CD4-positive, CD25-positive, alpha-beta regulatory T cell (primary cell): Measurements from ENCODE around the gene GRPR. TPM values are rescaled to one million over a fixed set of nuclear protein-coding genes. Genes with fewer than 3 reads are reported as not detected.
"Not testable (repeated sequence)": the region's sequence is repeated elsewhere in the genome, so short reads cannot be mapped to it uniquely, and the experiment has no call there.

Experiments used
- ATAC-seq, 2 donors: fragments of 150-1000 bp; cut with Tn5 transposase; one replicate each; pipeline ENCODE4 v1.10.0; 2021; ENCODE audit warnings: low read depth in 2 of 2, moderate number of reproducible peaks in 2 of 2, moderate library complexity in 1 of 2
- DNase-seq, 3 donors: peaks; one replicate each; pipeline versions ENCODE4 v3.0.0 to v3.0.0-alpha.2; 2012 to 2022; ENCODE audit warnings: mixed read lengths in 1 of 3
- H3K27ac ChIP-seq: one replicate; pipeline ENCODE4 v1.7.0; 2013; ENCODE audit warnings: mild to moderate bottlenecking, low read length; ENCODE audit not compliant: insufficient read depth, poor library complexity, severe bottlenecking
- H3K27me3 ChIP-seq: one replicate; pipeline ENCODE4 v1.7.0; 2013; ENCODE audit warnings: low read length; ENCODE audit not compliant: control insufficient read depth, insufficient read depth
- H3K36me3 ChIP-seq: one replicate; pipeline ENCODE4 v1.7.0; 2013; ENCODE audit warnings: mild to moderate bottlenecking, low read length, moderate library complexity; ENCODE audit not compliant: control insufficient read depth, insufficient read depth
- H3K4me1 ChIP-seq: 2 replicates; pipeline ENCODE4 v1.7.0; 2013; ENCODE audit warnings: mild to moderate bottlenecking, low read length; ENCODE audit not compliant: insufficient read depth, control insufficient read depth, poor library complexity, severe bottlenecking
- H3K4me3 ChIP-seq: one replicate; pipeline ENCODE4 v1.7.0; 2013; ENCODE audit warnings: low read depth, mild to moderate bottlenecking, low read length, moderate library complexity
- H3K9me3 ChIP-seq, 2 experiments: 1 replicate in 1 of 2; 2 replicates in 1 of 2; pipeline ENCODE4 v1.7.0; 2013; ENCODE audit warnings: low read length in 2 of 2, mild to moderate bottlenecking in 1 of 2, moderate library complexity in 1 of 2; ENCODE audit not compliant: control insufficient read depth in 2 of 2
- H3K27ac Mint-ChIP-seq, 3 donors: one replicate each; pipeline ENCODE4 v1.8.0; 2020 to 2022; ENCODE audit warnings: mild to moderate bottlenecking in 3 of 3, mixed read lengths in 3 of 3, moderate library complexity in 2 of 3
- H3K27me3 Mint-ChIP-seq: one replicate; pipeline ENCODE4 v1.8.0; 2022; ENCODE audit warnings: mild to moderate bottlenecking, mixed read lengths
- H3K36me3 Mint-ChIP-seq: one replicate; pipeline ENCODE4 v1.8.0; 2020; ENCODE audit warnings: mixed read lengths
- H3K4me1 Mint-ChIP-seq, 4 donors: one replicate each; pipeline ENCODE4 v1.8.0; 2020 to 2022; ENCODE audit warnings: mixed read lengths in 4 of 4, mild to moderate bottlenecking in 1 of 4
- H3K4me3 Mint-ChIP-seq, 4 donors: one replicate each; pipeline ENCODE4 v1.8.0; 2020 to 2022; ENCODE audit warnings: mild to moderate bottlenecking in 4 of 4, mixed read lengths in 4 of 4, moderate library complexity in 3 of 4
- H3K9me3 Mint-ChIP-seq, 7 donors: one replicate each; pipeline ENCODE4 v1.8.0; 2020 to 2022; ENCODE audit warnings: mixed read lengths in 7 of 7, mild to moderate bottlenecking in 3 of 7, moderate library complexity in 2 of 7
- polyA plus RNA-seq, 4 donors: library from polyadenylated mRNA; unstranded; fragments of 300-500 nt; fragmentation: Illumina TruSeq; gene quantifications; one replicate each; pipeline ENCODE4 v1.2.3, GENCODE V29; 2021
- total RNA-seq: library from RNA; stranded (reverse); gene quantifications from one replicate; pipeline ENCODE4 v1.2.3, GENCODE V29; 2022

Gene GRPR
- total and polyA plus RNA-seq, 5 donors from 2014 or later: 0.10 to 0.14 TPM; not detected in 3

DNA sequence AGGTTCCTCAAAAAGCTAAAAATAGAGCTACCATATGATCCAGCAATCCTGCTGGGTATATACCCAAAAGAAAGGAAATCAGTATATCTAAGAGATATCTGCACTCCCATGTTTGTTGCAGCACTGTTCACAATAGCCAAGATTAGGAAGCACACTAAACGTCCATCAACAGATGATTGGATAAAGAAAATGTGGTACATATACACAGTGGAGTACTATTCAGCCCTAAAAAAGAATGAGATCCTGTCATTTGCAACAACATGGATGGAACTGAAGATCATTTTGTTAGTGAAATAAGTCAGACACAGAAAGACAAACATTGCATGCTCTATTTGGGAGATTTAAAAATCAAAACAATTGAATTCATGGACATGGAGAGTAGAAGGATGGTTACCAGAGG, 21.7 kb downstream of the GRPR start:
- not testable (repeated sequence) for ATAC-seq, H3K27me3 Mint-ChIP-seq, H3K36me3 Mint-ChIP-seq

GRCh38 chrX:16145656-16146055, 22.3 kb downstream of the GRPR start:
- no peak overlapping the region for H3K27ac ChIP-seq
- Mint-ChIP-seq H3K27me3 (peaks cover 8% of the 10 kb centered on the region), H3K4me3 (no peak overlapping the region), H3K27ac (no peak overlapping the region), H3K36me3 (no peaks in the 10 kb centered on the region), H3K4me1 (no peaks in the 10 kb centered on the region), H3K9me3 (no peaks in the 10 kb centered on the region)
- no peak for ATAC-seq
- no peak for DNase-seq
- H3K4me3 ChIP-seq: no peak overlapping the region
- no peaks in the 10 kb centered on the region for H3K36me3 ChIP-seq
- no peaks in the 10 kb centered on the region for H3K27me3 ChIP-seq
- no peaks in the 10 kb centered on the region for H3K9me3 ChIP-seq
- H3K4me1 ChIP-seq: no peaks in the 10 kb centered on the region

More for the DNA sequence above, 21.7 kb downstream of the GRPR start:
- H3K27ac Mint-ChIP-seq, H3K4me1 Mint-ChIP-seq, H3K4me3 Mint-ChIP-seq, H3K4me1 ChIP-seq, H3K4me3 ChIP-seq, H3K9me3 Mint-ChIP-seq, H3K9me3 ChIP-seq, H3K27ac ChIP-seq, H3K36me3 ChIP-seq, H3K27me3 ChIP-seq, DNase-seq: not testable (repeated sequence)

- no peak overlapping the region for H3K4me3 ChIP-seq
- no peak overlapping the region for H3K27ac Mint-ChIP-seq
- H3K4me3 Mint-ChIP-seq: no peak overlapping the region
- H3K27ac ChIP-seq: no peak overlapping the region
- no peaks in the 10 kb centered on the region for H3K27me3 ChIP-seq
- no peaks in the 10 kb centered on the region for H3K36me3 Mint-ChIP-seq
- H3K9me3 Mint-ChIP-seq: no peaks in the 10 kb centered on the region
- H3K4me1 Mint-ChIP-seq: no peaks in the 10 kb centered on the region
- no peaks in the 10 kb centered on the region for H3K4me1 ChIP-seq
- ATAC-seq: no peak
- H3K9me3 ChIP-seq: no peaks in the 10 kb centered on the region
- DNase-seq: no peak
- no peaks in the 10 kb centered on the region for H3K36me3 ChIP-seq
- H3K27me3 Mint-ChIP-seq: peaks cover 4% of the 10 kb centered on the region
These were observed 25.5 kb downstream of the GRPR start for GRCh38 chrX:16148896-16149295.

GRCh38 chrX:16155581-16156096, 32.3 kb downstream of the GRPR start:
- no peaks in the 10 kb centered on the region for H3K36me3 ChIP-seq
- H3K4me3 Mint-ChIP-seq: no peak overlapping the region
- no peak overlapping the region for H3K27ac ChIP-seq
- DNase-seq (no peak), ATAC-seq (no peak)
- H3K4me1 ChIP-seq: no peaks in the 10 kb centered on the region
- no peaks in the 10 kb centered on the region for H3K4me1 Mint-ChIP-seq
- H3K27me3 ChIP-seq: no peaks in the 10 kb centered on the region
- no peaks in the 10 kb centered on the region for H3K9me3 ChIP-seq
- no peaks in the 10 kb centered on the region for H3K9me3 Mint-ChIP-seq
- no peak overlapping the region for H3K4me3 ChIP-seq
- H3K36me3 Mint-ChIP-seq: no peaks in the 10 kb centered on the region
- H3K27me3 Mint-ChIP-seq: no peaks in the 10 kb centered on the region
- no peak overlapping the region for H3K27ac Mint-ChIP-seq

- no peak for ATAC-seq
- Histone ChIP-seq H3K9me3 (no peaks in the 10 kb centered on the region), H3K36me3 (no peaks in the 10 kb centered on the region), H3K27ac (no peak overlapping the region), H3K4me1 (no peaks in the 10 kb centered on the region), H3K27me3 (no peaks in the 10 kb centered on the region), H3K4me3 (no peak overlapping the region)
- Mint-ChIP-seq H3K4me3 (no peak overlapping the region), H3K4me1 (no peaks in the 10 kb centered on the region), H3K9me3 (no peaks in the 10 kb centered on the region), H3K27ac (no peak overlapping the region), H3K27me3 (no peaks in the 10 kb centered on the region), H3K36me3 (no peaks in the 10 kb centered on the region)
- no peak for DNase-seq
These were observed 33.4 kb downstream of the GRPR start for GRCh38 chrX:16156692-16157331.

GRCh38 chrX:16160729-16161128, 37.4 kb downstream of the GRPR start:
- H3K27ac Mint-ChIP-seq: no peak overlapping the region

GRCh38 chrX:16161173-16161572, 37.8 kb downstream of the GRPR start:
- not testable (repeated sequence) for ATAC-seq, H3K36me3 ChIP-seq, H3K9me3 ChIP-seq, H3K27ac ChIP-seq, DNase-seq, H3K4me1 ChIP-seq, H3K9me3 Mint-ChIP-seq, H3K4me1 Mint-ChIP-seq, H3K36me3 Mint-ChIP-seq, H3K27me3 Mint-ChIP-seq, H3K27me3 ChIP-seq, H3K4me3 ChIP-seq, H3K27ac Mint-ChIP-seq, H3K4me3 Mint-ChIP-seq

More at GRCh38 chrX:16160729-16161128, 37.4 kb downstream of the GRPR start:
- H3K36me3 Mint-ChIP-seq: no peaks in the 10 kb centered on the region
- Histone ChIP-seq H3K36me3 (no peaks in the 10 kb centered on the region), H3K27me3 (no peaks in the 10 kb centered on the region), H3K9me3 (no peaks in the 10 kb centered on the region), H3K27ac (no peak overlapping the region), H3K4me1 (no peaks in the 10 kb centered on the region), H3K4me3 (no peak overlapping the region)
- H3K4me1 Mint-ChIP-seq: no peaks in the 10 kb centered on the region
- DNase-seq (no peak), ATAC-seq (no peak)
- H3K27me3 Mint-ChIP-seq: no peaks in the 10 kb centered on the region
- no peak overlapping the region for H3K4me3 Mint-ChIP-seq
- peaks cover 0 to 2% (median 0%) of the 10 kb centered on the region in 7 donors for H3K9me3 Mint-ChIP-seq

GRCh38 chrX:16162391-16162790, 39.0 kb downstream of the GRPR start:
- no peaks in the 10 kb centered on the region for H3K36me3 Mint-ChIP-seq
- DNase-seq: no peak
- no peaks in the 10 kb centered on the region for H3K9me3 ChIP-seq
- no peak overlapping the region for H3K4me3 ChIP-seq
- H3K27ac ChIP-seq: no peak overlapping the region
- no peak overlapping the region for H3K4me3 Mint-ChIP-seq
- H3K9me3 Mint-ChIP-seq: peaks cover 0 to 2% (median 0%) of the 10 kb centered on the region in 7 donors
- H3K36me3 ChIP-seq: no peaks in the 10 kb centered on the region
- no peaks in the 10 kb centered on the region for H3K4me1 Mint-ChIP-seq
- no peaks in the 10 kb centered on the region for H3K27me3 Mint-ChIP-seq
- ATAC-seq: no peak
- no peak overlapping the region for H3K27ac Mint-ChIP-seq
- H3K27me3 ChIP-seq: no peaks in the 10 kb centered on the region
- no peaks in the 10 kb centered on the region for H3K4me1 ChIP-seq
